ENCODE measurements around the gene ABCB6.
A peak's percentile ranks its signal among the peaks of the same experiment; 100 is the strongest.
"Not testable (repeated sequence)": the region's sequence is repeated elsewhere in the genome, so short reads cannot be mapped to it uniquely, and the experiment has no call there.

The ABCB6 gene

DNA sequence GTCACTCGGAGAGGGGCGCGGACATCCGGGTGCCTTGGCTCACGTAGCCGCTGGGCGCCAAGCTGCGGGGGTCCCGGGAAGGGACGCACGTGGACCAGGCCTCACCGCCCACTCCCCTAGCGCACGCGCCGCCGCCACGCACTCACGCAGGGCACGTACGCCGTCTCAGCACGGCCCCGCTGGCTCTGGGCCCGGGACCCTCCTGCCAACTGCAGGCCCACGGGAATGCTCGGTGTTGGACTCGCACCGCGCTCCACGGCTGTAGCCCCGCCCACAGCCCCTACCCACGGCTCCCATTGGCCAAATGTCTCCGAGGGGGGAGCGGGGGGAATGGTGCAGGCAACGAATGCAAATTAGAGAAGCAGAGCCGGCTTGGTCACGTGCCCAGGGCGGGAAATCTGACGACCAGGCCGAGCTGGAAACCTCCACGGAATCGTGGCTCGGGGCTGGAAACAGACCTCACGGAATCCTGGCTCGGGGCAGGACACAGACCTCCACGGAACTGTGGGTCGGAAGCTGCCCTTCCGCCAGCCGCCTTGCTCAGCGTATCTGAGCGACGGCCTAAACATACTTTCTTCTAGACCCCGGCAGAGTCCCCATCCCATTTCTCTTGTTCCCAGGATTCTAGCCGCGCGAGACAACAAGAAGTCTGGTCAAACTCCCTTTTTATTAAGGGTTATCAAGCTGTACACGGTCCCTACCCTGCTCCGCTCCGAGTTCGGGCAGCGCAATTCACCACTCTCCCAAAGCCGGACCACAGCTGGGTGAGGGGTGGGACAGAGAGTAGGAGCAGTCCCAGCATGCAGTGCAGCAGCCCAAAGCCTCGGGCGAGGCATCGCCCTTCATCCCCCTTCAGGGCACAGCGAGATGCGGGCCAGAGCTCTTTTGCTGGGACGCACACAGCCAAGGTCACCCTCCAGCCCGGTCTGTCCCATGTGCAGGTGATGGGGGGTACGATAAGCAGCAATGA, at the start of gene ABCB6:
ABCB6 (minus strand) TSS at position 227 of the 970 bp plus-strand sequence. CDS start 285 bp downstream, outside the sequence.
- peak; percentile 82 for DNase-seq (ENCODE audit: low read depth, low spot score)

DNA sequence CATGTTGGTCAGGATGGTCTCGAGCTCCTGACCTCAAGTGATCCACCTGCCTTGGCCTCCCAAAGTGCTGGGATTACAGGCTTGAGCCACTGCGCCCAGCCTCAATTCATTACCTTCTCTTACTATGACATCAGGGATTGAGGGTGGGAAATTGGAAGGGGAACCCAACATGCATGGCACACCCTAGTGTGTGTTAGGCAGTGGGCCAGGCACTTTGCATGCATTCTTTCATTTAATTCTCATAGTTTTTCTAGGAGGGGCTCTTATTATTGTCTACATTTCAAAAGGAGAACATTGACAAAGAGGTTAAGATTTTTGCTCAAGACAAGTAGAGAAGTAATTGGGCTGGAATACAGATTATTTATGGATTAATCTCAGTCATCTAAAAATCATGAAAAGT, 49.5 kb upstream of the ABCB6 start:
- no peak for DNase-seq (ENCODE audit: low read depth, low spot score)

- DNase-seq (ENCODE audit: low read depth, low spot score), result no peak
Measured at GRCh38 chr2:219266886-219267285, 48.1 kb upstream of the ABCB6 start.

DNA sequence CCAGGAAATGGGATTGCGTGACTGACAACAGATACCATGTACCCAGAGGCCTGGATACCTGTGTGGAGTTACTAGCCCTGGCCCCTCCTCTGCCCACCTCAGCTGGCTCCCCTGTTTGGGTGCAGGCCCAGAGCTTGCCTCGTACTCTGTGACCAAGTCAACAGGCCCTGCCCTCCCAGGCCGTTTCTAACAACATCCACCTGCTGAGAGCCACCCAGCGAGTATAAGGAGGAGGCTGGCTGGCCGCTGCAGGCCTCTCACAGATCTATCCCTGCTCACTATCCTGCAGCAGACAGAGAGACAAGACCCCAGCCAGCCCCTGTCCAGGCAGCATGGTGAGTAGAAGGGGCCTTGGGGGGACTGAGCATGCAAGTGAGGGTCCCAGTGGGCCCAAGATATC, 47.5 kb upstream of the ABCB6 start:
- DNase-seq (ENCODE audit: low read depth, low spot score), result no peak

GRCh38 chr2:219261024-219261855, 42.5 kb upstream of the ABCB6 start:
- DNase-seq (ENCODE audit: low read depth, low spot score), result no peak

DNA sequence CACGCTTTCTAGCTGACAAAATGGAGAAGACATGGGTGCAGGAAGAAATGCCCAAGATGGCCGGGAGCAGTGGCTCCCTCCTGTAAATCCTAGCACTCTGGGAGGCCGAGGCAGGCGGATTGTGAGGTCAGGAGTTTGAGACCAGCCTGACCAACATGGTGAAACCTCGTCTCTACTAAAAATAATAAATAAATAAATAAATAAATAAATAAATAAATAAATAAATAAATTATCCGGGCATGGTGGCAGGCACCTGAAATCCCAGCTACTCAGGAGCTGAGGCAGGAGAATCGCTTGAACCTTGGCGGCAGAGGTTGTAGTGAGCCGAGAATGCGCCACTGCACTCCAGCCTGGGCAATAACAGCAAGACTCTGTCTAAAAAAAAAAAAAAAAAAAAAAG, 40.2 kb upstream of the ABCB6 start:
- DNase-seq (ENCODE audit: low read depth, low spot score), result not testable (repeated sequence)

GRCh38 chr2:219254590-219255201, 35.9 kb upstream of the ABCB6 start:
- DNase-seq (ENCODE audit: low read depth, low spot score), result no peak

GRCh38 chr2:219253753-219254589, 35.2 kb upstream of the ABCB6 start, which contains the start of gene TUBA4A:
Gene TUBA4A (minus strand): TSS chr2:219253918. CDS start chr2:219253858, 60 bp downstream.
- peak; percentile 81 for DNase-seq (ENCODE audit: low read depth, low spot score)

DNA sequence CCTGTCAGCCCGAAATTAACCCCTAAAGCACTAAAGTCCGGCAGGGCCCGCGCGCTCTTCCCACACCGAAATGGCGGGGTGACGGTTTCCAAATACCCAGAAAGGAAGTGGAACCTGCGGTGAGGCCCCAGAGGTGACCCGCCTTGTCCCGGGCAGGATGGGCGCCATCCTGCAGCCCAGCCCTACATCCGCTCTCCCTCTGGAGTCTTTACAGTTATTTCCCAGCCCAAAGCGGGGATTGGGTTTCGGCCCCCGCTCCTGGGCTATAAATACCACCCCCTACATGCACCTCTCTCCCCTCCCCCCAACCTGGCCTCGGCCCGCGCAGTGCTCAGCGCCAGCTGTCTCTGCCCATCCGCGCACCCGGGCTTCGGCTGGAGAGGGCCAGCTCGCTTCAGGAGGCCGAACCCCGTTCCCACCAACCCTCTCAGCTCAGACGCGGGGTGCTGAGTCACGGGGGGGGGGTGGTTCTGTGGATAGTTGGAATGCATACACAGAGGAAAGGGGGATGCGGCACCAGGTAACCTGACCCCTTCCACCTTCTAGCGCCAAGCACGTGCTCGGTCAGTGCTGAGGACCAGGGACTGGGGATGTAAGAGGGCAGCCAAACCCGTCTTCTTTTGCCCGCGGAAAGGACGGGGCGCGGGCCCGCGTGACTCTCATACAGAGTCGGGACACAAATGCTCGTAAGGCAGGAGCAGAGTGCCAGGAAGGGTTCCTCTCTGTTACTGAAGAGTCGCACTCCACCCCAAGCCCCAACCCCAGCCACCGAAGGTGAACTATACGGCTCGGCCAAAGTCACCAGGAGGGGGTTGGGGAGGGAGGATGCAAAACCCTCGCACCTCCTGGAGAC, 34.4 kb upstream of the ABCB6 start, which contains the start of gene TUBA4B:
TUBA4B (plus strand) TSS at position 344 of the 853 bp plus-strand sequence; CDS start at position 509, 165 bp downstream.
- DNase-seq (ENCODE audit: low read depth, low spot score), result no peak

- DNase-seq (ENCODE audit: low read depth, low spot score), result no peak
Measured at GRCh38 chr2:219252570-219252899, 33.8 kb upstream of the ABCB6 start.

DNA sequence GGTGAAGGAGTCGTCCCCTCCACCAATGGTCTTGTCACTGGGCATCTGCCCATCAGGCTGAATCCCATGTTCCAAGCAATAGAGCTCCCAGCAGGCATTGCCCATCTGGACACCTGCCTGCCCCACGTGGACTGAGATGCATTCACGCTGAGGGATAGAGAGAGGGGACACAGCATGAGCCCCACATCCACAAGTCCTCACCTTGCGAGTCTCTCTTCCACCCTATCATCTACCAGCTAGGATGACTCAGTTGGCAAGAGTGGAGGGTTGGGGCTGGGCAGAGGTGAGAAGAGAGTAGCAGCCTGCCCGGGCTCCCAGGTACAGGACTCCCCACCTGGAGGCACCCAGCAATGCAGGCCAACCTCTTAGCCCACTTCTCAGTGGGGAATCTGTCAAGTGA, 33.3 kb upstream of the ABCB6 start:
- no peak for DNase-seq (ENCODE audit: low read depth, low spot score)

DNA sequence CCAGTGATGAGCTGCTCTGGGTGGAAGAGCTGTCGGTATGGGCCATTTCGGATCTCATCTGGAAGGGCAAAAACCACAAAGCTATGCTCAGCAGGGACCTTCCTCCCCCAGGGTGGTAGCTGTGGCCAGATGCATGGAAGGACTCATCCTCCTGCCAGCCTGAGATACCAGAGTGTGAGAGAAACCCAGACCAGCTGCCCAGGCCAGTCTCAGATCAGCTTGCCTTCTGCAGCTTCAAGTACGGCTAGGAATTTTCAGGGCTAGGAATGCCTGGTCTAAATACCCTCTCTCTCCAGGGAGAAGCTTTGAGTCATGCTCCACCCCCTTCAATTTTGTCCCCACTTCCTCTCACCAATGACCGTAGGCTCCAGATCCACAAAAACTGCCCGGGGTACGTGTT, 32.9 kb upstream of the ABCB6 start:
- no peak for DNase-seq (ENCODE audit: low read depth, low spot score)

DNA sequence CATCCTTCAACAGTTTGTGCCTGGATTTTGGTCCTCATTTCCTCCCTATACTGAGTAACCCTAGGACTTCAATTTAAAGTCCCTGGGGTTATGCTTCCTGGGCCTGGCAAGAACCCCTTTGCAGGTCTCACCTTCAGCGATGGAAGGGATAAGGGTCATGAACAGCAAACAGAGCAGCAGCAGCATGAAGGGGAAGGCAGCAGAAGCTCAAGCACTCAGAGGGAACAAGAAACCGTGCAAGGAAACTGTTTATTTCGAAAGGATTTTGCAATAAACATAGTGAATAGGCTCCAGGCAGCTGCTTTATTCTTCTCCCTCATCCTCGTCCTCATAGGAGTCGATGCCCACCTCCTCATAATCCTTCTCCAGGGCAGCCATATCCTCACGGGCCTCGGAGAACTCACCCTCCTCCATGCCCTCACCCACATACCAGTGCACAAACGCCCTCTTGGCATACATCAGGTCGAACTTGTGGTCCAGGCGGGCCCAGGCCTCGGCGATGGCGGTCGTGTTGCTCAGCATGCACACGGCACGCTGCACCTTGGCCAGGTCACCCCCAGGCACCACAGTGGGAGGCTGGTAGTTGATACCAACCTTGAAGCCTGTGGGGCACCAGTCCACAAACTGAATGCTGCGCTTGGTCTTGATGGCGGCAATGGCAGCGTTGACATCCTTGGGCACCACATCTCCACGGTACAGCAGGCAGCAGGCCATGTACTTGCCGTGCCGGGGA, 31.5 kb upstream of the ABCB6 start:
- no peak for DNase-seq (ENCODE audit: low read depth, low spot score)

- no peak for DNase-seq (ENCODE audit: low read depth, low spot score)
Measured at GRCh38 chr2:219249203-219249980, 30.6 kb upstream of the ABCB6 start.

DNA sequence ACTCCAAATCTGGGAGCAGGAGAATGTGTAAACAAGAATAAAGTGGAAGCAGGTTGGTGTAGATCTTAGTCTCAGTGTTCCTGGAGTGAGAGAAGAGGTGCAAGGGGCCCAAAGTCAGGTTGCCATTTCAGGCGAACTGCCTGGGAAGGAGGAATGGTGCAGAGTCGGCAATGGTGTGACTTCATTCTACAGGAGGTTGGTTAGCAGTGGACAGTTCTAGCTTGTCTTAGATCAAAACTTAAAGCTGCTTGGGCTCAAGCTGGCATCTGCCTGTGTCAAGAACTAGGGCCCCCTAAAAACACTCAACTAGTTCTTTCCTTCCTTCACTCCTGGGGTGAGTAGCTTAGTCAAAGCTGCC, 30.1 kb upstream of the ABCB6 start:
- no peak for DNase-seq (ENCODE audit: low read depth, low spot score)

GRCh38 chr2:219247678-219248642, 29.2 kb upstream of the ABCB6 start:
- DNase-seq (ENCODE audit: low read depth, low spot score), result peak; percentile 42

DNA sequence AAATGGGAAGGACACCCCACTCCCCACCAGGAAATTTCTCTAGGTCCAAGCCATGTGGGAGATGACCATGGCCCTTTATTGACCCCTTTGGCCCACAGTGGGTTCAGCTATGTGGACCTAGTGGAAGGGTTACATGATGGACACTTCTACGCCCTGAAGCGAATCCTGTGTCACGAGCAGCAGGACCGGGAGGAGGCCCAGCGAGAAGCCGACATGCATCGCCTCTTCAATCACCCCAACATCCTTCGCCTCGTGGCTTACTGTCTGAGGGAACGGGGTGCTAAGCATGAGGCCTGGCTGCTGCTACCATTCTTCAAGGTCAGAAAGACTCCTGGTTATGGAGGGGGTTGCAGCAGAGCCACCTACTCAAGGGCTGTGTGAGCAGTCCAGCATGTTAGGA, 27.8 kb upstream of the ABCB6 start:
- no peak for DNase-seq (ENCODE audit: low read depth, low spot score)

DNA sequence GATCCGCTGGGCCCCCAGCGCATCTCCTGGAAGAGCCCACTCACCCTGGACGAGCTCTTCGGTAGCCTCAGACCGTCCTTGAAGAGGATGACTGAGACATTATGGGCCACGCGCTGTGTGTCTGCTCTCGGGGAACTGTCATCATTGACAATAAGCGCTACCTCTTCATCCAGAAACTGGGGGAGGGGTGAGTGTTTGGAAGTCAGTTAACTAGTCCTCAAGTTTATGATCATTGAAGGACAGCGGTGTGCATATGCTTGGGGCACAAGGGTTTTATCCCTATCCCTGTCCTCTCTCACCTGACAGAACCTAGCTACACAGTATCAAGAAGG, 27.1 kb upstream of the ABCB6 start:
- no peak for DNase-seq (ENCODE audit: low read depth, low spot score)
